Measurements from ENCODE around the gene FRMPD2.

GRCh38 chr10:48197236-48197899 lies 77.1 kb downstream of the FRMPD2 start:
- TF ChIP-seq GATA2 (IDR thresholded peaks at IDR 0.05; ENCODE audit: low read depth, low read length) = no peak
- TF ChIP-seq GATA3 (IDR thresholded peaks at IDR 0.05; ENCODE audit: low read depth, low read length) = no peak
